ENCODE data around the gene MOB2.
"Not testable (repeated sequence)": the region's sequence is repeated elsewhere in the genome, so short reads cannot be mapped to it uniquely, and the experiment has no call there.

The MOB2 gene

DNA sequence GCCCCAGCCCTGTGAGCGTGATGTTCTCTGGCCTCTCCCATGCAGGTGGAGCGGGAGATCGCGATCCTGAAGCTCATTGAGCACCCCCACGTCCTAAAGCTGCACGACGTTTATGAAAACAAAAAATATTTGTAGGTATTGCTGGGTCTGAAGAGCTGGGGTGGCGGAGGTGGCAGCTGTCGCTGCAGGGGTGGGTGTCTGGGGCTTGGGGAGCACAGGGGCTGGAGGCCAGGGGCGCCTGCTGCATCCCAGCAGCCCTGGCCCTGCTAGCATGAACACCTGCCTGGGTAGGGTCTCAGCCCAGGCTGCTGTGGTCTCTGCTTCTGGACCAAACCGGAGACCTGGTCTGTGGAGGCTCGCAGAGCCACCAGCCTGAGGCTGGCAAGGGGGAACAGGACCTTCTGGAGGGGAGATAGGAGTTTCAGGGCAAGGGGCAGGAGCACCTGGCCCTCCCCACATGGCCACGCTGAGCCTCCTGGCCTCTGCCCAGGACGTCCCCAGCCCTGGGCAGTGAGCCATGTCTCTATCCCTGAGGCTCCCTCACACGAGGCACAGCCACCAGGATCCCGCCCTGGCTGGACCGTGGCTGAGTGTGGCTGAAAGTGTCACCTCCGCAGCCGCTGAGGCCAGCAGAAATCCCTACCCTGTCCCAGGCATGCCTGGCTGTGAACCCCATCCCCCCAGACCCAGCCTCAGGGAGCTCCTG, 48.2 kb downstream of the MOB2 start:
- no peak for DNase-seq

DNA sequence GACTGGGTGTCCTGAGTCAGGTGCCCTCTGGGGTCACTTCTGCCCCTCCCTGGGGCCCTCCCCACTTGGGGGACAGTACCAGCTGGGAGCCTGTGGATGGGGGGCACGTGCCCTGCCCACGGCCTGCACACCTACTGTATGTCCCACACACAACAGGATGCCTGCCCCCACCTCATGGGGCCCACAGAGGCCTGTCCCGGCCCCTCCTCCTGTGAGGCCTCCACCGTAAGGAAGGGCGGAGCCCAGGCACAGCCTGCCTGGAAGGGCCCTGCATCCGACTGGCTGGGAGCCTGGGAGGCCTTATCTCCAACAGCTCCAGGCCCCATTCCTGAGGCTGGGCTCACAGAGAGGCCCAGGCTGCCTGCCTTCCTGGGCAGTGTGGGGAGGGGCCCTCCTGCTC, 49.1 kb downstream of the MOB2 start:
- no peak for DNase-seq

DNA sequence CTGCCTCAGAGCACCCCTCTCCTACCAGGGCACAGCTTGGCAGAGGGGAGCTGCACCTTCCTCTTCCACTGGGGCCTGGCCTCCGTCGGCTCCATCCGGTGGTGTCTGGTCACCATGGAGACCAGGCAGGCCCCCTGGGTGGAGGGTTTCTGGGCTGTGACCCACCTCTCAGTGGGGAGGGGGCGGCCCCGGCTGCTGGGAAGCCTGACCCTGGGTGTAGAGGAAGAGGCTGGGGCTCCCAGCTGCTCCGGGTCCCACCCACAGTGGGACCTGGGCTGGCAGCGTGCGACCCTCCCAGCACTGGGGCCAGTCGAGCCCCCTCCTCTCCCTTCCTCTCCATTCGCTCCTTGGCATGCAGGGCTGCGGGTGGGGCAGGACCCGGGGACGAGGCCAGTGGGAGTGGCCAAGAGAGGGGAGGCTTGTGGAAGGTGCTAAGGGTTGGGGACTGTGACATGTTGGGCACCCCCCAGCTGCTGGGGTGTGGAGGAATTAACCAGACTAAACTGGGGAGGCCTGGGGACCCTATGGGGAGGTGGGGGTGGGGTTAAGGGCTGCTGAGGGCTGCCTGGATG, 50.0 kb downstream of the MOB2 start:
- DNase-seq = no peak

DNA sequence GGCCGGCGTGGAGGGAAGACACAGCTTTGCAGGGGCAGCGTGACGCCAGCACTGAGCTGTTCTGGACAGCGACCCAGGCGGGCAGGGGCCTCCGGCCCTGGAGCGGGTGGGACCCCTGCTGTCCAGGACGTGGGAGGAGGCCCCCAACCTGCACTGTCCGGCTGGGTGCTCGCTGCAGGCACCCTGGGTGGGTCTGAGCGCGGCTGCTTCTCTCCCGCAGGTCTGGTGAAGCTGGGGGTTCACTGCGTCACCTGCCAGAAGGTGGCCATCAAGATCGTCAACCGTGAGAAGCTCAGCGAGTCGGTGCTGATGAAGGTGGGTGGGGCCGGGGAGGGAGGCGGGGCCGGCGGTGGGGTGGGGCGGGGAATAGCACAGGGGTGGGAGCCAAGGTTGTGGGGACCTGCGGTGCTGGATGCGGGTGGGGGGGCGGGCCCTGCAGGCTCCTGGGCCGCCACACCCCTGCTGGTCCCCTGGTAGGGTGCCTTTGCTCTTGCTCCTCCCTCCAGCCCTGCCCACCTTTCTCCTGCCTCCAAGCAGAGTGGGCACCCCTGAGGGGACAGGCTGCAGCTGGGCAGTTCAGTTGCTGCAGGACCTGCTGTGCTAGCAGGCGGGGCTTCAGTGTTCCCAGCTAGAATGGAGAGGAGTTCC, 50.6 kb downstream of the MOB2 start:
- DNase-seq = no peak

DNA sequence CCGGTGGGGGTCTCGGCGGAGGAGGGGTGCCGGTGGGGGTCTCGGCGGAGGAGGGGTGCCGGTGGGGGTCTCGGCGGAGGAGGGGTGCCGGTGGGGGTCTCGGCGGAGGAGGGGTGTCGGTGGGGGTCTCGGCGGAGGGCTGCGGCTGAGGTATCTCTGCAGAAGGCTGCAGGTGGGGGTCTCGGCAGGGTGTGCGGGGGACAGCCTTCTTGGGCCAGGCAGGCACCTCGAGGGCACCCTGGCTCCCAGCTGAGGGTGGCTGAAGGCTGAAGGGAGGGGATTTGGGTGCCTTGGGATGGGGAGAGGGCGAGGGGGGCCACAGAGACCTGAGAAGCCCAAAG, 51.1 kb downstream of the MOB2 start:
- not testable (repeated sequence) for DNase-seq

DNA sequence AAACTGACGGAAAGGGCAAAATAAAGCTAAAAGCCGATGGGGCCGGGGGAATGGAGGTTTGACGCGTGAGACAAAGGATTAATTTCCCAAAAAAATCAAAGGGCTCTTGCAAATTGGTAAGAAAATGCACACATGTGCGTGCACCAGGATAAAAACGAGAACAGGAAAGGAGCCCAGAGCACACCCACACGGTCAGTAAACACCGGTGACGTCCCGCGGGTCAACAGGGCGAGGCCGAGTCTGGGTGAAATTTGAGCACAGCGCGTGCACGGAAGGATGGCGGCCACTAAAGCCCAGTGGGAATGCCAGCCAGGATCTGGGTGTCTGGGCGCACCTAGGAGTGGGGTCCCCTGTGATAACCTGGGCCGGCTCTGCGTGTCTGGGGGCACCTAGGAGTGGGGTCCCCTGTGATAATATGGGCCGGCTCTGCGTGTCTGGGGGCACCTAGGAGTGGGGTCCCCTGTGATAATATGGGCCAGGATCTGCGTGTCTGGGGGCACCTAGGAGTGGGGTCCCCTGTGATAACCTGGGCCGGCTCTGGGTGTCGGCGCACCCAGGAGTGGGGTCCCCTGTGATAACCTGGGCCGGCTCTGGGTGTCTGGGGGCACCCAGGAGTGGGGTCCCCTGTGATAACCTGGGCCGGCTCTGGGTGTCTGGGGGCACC, 52.5 kb downstream of the MOB2 start:
- DNase-seq = no peak

DNA sequence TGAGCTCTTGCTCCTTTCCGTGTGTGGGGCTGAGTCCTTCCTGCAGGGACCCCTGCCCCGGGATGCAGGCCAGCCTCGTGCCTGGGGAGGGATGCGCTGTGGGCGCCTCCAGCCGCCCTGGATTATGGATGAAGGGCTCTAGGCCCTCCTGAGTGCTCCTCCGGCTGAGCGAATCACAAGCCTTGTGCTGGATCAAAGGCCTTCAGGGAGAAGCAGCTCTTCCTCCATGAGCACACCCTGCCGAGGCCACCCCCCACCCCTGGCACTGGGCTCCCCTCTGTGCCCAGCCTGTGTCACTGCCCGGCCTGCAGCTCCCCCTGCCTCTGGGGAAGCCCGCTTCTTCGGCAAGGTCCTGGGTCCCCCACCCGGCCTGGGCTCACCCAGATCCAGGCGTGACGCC, 53.0 kb downstream of the MOB2 start:
- DNase-seq = no peak

DNA sequence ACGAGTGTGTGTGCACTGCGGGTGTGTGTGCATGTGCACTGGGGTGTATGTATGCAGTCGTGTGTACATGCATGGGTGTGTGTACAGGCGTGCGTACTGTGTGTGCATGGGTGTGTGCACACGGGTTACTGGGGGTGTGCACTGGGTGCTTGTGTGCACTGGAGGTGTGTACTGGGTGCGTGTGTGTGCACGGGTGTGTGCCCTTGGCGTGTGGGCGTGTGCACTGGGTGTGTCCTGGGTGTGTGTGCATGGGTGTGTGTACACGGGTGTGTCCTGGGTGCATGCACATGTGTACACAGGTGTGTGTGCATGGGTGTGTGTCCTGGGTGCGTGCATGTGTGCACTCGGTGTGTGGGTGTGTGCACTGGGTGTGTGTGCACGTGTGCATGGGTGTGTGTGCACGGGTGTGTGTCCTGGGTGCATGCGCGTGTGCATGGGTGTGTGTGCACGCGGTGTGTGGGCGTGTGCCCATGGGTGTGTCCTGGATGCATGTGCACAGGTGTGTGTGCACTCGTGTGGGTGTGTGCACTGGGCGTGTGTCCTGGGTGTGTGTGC, 57.7 kb downstream of the MOB2 start:
- DNase-seq = no peak

DNA sequence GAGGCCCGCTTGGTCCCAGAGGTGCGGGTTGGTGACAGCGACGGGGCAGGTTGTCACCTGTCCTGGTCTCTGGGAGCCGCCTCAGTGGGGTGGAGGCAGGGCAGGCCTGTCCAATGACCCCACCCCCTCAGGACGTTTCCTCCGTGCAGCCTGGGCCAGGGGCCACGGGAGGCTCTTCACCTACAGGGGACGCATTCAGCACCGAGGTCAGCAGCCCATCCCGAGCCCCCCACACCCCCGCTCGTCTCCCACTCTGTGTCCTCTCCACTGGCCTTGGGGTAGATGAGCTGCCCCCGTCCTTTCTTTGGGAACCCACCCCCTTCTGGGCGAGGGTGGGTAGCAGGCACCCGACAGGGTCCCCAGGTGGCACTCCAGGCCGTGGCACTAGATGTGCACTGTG, 61.1 kb downstream of the MOB2 start:
- DNase-seq = no peak

DNA sequence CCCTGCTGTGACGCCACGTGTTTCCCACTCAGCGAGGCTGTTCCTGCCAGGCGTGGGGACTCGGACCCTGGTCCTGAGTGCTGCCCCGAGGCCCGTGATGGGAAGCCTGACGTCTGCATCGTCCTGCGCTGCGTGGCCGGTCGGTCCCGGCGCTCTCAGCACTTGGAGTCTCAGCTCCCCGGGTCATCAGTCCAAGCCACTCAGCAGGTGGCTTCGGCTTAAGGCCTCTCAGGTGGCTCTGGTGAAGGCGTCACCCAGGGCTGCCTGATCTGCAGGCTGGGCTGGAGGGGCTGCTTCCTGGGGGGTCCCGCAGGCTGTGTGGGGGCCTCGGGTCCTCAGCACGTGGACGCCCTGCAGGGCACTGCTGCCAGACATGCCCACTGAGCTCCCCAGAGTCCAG, 61.6 kb downstream of the MOB2 start:
- DNase-seq = no peak

DNA sequence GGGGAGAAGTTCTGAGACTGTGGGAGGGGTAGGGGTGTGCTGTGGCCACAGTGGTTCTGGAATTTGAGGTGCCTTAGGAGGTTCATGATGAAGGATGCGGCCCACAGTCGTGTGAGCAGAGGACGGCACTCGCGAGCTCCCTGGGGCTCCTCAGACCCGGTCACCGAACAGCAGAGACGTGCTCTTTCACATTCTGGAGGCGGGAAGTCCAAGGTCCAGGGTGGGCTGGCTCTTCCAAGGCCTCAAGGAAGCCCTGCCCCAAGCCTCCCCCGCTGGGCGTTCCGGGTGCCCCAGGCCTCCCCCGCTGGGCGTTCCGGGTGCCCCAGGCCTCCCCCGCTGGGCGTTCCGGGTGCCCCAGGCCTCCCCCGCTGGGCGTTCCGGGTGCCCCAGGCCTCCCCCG, 63.2 kb downstream of the MOB2 start:
- not testable (repeated sequence) for DNase-seq

DNA sequence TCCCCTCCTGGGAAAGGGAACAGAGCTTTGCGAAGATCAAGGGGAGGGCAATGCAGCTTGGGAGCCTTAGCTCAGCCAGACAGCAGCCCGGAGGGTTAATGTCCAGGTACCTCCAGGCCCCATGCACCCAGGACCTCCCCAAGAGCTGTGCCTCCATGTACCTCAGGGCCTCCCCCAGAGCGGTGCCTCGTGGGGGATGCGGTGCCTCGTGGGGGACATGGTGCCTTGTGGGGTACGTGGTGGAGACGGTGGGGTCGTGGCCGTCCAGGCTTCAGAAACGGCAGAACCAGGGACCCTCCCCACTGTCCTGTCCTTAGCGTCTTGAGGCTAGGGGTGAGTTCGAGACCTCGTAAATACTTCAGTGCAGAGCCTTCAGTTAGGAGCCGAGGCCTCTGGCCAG, 63.6 kb downstream of the MOB2 start:
- no peak for DNase-seq

DNA sequence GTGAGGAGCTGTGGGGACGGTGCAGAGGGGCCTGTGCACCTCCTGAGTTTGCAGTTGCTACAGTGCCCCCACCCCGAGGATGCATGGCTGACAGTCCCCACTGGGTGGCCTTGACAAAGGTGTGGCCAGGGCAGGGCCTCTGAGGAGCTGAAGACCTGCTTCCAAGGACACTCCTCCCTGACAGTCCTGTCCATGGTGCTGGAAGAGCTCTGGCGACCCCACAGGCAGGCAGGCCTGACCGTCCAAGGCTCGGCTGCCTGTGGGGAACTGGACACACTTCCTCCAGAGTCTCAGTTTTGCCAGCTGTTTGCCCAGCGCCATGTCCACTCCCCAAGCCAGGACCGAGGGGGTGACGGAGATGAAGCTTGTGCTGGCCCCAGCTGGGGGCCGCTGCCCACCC, 64.1 kb downstream of the MOB2 start:
- DNase-seq = no peak

DNA sequence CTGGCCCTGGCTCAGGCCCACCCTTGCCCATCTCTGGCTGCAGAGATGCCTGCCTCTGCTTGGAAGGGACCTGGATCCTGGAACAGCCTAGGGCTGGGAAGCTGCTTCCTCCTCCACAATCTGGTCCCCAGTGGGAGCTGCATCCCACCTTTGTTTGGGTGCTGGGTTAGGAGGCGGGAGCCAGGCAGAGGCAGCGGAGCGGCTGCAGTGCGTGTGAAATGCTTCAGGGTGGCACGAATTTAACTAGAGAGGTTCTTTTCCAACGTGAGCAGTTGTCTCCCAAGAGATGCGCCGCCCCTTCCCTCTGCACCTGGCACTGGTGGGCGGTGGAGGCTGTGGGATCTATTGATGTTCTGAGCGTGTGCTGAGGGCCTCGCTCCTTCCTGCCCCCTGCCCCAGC, 65.3 kb downstream of the MOB2 start:
- no peak for DNase-seq

DNA sequence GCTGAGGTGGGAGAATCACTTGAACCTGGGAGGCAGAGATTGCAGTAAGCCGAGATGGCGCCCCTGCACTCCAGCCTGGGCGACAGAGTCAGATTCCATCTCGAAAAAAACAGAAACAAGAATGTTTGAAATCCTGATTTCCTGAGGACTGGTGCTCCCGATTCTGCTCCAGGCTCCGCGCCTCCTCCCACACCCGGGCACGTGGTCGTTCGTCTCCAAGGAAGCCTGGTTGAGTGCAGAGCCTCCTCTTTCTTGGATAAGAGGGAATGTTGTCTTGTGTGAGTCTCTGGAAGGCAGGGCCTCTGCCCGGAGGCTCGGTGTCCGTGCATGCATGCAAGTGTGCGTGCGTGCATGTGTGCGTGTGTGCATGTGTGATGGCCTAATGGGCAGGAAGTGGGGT, 66.8 kb downstream of the MOB2 start:
- no peak for DNase-seq
